NCI-H2029 (cell line): Measurements from ENCODE around the gene ZNRF1.
"Not testable (repeated sequence)": the region's sequence is repeated elsewhere in the genome, so short reads cannot be mapped to it uniquely, and the experiment has no call there.

Experiments used
- DNase-seq: peaks from one replicate; lab custom pipeline; 2025; lab: John Stamatoyannopoulos, UW

The ZNRF1 gene

DNA sequence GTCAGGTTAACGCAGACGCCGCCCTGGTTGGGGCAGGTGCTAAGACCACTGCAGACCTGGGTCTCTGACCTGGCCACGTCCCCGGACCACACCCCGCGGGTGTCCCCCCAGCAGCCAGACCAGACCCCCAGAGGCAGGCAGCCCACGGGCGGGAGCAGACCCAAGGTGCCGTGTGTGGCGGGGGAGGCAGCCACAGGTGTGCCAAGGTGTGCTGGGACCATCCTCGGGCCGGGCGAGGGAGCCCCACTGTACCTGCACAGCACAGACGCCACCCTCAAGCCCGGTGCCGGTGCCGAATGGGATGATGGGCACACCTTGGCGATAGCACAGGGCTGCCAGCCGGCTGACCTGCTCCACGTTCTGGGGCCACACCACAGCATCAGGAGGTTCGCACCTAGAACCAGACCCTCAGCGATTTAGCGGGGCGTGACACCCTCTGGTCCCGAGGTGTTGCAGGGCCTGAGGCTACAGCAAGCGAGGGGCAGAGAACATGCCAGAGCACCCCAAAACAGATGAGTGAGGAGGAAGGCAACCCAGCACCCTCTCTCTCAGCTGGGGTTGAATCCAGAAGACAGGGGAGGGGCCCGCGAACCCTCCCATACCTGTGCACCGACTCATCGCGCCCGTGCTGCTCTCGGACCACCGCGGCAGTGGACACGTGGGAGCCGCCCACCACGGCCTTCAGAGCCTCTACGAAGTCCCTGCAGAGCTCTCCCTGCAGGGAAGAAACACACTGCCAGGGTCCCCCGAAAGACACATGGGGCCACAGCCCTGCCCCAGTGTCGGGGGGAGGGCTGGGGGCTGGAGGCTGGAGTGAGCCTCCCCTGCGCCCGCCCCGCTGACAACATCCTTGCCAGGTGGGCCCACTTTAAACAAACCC is 116.4 kb downstream of the ZNRF1 start:
- no peak for DNase-seq

- no peak for DNase-seq
These were observed 117.5 kb downstream of the ZNRF1 start, which contains the start of gene LDHD for GRCh38 chr16:75116081-75116910. TSS of gene LDHD (minus strand) at chr16:75116780. CDS start at chr16:75116720, 60 bp downstream.

- DNase-seq, result no peak
These were observed 118.1 kb downstream of the ZNRF1 start for GRCh38 chr16:75116911-75117245.

- no peak for DNase-seq
These were observed 120.2 kb downstream of the ZNRF1 start for GRCh38 chr16:75118943-75119539.

GRCh38 chr16:75120253-75120652 is 121.4 kb downstream of the ZNRF1 start:
- no peak for DNase-seq

- DNase-seq, result no peak
These were observed 123.2 kb downstream of the ZNRF1 start for GRCh38 chr16:75121949-75122568.

DNA sequence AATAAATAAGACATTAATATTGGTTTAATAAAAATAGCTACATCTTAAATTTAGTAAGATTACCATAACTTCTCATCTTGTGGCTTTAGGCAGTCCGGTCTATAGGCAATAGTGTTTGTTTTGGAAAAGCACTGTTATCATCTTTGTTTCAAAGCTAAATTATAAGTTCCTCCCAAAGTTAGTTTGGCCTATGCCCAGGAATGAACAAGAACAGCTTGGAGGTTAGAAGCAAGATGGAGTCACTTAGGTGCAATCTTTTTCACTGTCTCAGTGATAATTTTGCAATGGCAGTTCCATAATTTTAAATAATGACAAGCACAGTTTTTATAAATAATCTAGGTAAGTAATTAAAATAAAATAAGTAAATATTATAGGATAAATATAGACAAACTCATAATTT is 123.8 kb downstream of the ZNRF1 start:
- no peak for DNase-seq

DNA sequence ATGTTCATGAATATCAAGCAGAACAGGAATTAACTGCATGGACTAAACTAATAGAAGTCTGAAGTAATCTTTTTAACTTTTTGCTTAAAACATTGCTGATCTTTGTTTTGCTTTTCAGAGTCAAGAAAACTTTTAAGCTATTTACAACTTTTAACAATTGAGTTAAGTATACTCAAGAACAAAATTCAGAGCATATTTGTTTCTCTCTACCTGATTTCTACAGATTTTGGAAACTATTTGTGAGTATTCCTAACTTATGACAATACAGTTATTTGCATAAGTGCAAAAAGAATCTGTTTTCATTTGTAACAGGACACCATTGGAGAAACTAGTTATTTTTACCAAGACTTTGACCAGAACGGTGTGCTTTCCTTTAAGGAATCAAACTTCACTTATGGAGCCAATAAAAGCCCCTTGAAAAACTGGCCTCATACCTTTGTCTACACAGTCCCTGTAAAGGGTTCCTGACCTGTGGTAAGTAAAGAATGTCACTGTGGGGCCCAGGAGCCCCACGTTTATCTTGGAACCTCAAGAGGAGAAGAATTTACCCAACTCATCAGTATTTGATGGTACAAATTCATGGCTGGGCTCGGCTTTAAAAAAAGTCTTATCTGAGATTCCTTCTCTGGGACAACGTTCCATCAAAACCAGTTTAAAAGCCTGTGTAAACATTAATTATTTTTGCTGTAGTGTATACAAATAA is 129.0 kb downstream of the ZNRF1 start:
- no peak for DNase-seq

DNA sequence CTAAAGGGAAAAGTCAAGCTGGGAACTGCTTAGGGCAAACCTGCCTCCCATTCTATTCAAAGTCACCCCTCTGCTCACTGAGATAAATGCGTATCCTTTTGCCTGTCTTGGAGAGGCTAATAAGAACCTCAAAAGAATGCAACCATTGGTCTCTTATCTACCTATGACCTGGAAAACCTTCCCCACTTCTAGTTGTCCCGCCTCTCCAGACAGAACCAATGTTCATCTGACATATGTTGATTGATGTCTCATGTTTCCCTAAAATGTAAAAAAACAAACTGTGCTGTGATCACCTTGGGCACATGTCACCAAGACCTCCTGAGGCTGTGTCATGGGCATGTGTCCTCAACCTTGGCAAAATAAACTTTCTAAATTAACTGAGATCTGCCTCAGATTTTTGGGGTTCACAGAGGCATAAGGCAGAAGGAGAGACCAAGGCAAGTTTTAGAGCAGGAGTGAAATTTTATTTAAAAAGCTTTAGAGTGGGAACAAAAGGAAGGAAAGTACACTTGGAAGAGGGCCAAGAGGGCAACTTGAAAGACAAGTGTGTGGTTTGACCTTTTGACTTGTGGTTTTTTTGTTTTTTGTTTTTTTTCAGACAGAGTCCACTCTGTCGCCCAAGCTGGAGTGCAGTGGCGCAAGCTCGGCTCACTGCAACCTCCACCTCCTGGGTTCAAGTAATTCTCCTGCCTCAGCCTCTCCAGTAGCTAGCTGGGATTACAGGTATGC is 130.8 kb downstream of the ZNRF1 start:
- DNase-seq, result not testable (repeated sequence)

GRCh38 chr16:75130150-75130771 is 131.4 kb downstream of the ZNRF1 start:
- DNase-seq, result no peak

GRCh38 chr16:75131081-75131480 is 132.3 kb downstream of the ZNRF1 start:
- no peak for DNase-seq

DNA sequence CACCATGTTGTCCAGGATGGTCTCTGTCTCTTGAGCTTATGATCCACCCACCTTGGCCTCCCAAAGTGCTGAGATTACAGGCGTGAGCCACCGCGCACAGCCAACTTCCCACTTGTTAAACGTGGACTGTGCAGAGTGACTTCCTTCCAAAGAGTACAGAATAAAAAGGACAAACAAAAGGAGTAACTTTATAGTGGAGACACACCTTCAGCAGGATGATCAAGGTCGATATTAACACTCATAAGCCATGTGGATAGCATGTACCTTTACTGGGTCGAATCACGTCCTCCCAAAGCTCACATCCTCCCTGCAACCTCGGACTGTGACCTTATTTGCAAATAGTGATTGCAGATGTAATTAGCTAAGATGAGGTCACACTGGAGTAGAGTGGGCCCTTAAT is 139.4 kb downstream of the ZNRF1 start:
- DNase-seq, result no peak

GRCh38 chr16:75138636-75139035 is 139.8 kb downstream of the ZNRF1 start:
- DNase-seq, result no peak

- peak; percentile 35 for DNase-seq
These were observed 140.7 kb downstream of the ZNRF1 start for GRCh38 chr16:75139498-75139897.

DNA sequence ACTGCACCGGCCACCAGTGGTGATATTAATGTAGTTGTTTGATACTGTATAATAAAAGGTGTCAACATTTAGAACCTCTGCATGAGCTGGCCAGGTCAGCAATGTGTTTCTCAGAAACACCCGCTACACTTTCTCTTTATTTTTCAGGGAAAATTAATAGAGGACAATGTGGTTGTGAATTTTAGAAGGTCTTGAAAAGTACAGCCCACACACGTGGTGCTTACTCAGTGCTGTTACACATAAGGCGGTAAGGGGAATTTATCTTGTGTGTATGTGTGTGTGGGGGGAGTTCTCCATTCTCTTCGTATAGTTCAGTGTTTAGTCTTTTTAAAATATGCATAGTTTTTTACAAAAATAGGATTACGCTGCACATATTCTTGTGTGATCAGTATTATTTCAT is 145.1 kb downstream of the ZNRF1 start:
- no peak for DNase-seq

GRCh38 chr16:75147968-75148310 is 149.1 kb downstream of the ZNRF1 start:
- no peak for DNase-seq

GRCh38 chr16:75148311-75149195 is 149.7 kb downstream of the ZNRF1 start, which contains the start of gene ZFP1:
TSS of gene ZFP1 (plus strand) at chr16:75148524. CDS start at chr16:75152952, 4,428 bp downstream.
- DNase-seq, result peak; percentile 64

DNA sequence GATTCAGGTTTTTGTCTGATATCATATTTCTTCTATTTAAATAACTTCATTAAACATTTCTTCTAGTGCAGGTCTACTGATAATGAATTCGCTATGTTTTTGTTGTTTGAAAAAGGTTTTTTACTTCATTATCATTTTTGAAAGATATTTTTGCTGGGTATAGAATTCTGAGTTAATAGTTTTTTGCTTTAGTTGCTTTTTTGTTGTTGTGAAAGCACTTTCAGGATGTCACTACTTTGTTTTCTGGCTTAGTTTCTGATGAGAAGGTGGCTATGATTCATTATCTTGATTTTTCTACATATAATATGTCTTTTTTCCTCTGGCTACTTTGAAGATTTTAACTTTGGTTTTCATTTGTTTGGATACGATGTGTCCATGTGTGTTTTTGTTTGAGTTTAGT is 153.0 kb downstream of the ZNRF1 start:
- DNase-seq, result no peak

- DNase-seq, result no peak
These were observed 153.8 kb downstream of the ZNRF1 start for GRCh38 chr16:75152635-75153034.
